ENCODE data around the gene RGS3. TPM values are rescaled to one million over a fixed set of nuclear protein-coding genes. Genes with fewer than 3 reads are reported as not detected.
A peak's percentile ranks its signal among the peaks of the same experiment; 100 is the strongest.

Gene RGS3
- total RNA-seq, 1 donor from 2014 or later, result 15.0 TPM

GRCh38 chr9:113508111-113508749 lies 44.7 kb downstream of the RGS3 start:
- no peak for DNase-seq
- intact Hi-C loops (cut with micrococcal nuclease), result no loop called here
- Mint-ChIP-seq H3K4me1 (peaks cover 12% of the 10 kb centered on the region), H3K27me3 (no peaks in the 10 kb centered on the region), H3K4me3 (no peak overlapping the region), H3K36me3 (ENCODE audit: low read depth) (no peaks in the 10 kb centered on the region), H3K27ac (no peak overlapping the region), H3K9me3 (no peaks in the 10 kb centered on the region)
- no peak for ATAC-seq (ENCODE audit: low read depth)
- ChIA-PET POLR2A (interaction anchor here (0.5 kb wide), 1 partner anchor 15 kb away, joined by 3 read pairs; no protein-coding TSS in a partner anchor), CTCF (interaction anchor here (1.0 kb wide), 1 partner anchor 74 kb away, joined by 3 read pairs; no protein-coding TSS in a partner anchor)
- TF ChIP-seq, protein P1, sequence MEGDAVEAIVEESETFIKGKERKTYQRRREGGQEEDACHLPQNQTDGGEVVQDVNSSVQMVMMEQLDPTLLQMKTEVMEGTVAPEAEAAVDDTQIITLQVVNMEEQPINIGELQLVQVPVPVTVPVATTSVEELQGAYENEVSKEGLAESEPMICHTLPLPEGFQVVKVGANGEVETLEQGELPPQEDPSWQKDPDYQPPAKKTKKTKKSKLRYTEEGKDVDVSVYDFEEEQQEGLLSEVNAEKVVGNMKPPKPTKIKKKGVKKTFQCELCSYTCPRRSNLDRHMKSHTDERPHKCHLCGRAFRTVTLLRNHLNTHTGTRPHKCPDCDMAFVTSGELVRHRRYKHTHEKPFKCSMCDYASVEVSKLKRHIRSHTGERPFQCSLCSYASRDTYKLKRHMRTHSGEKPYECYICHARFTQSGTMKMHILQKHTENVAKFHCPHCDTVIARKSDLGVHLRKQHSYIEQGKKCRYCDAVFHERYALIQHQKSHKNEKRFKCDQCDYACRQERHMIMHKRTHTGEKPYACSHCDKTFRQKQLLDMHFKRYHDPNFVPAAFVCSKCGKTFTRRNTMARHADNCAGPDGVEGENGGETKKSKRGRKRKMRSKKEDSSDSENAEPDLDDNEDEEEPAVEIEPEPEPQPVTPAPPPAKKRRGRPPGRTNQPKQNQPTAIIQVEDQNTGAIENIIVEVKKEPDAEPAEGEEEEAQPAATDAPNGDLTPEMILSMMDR (IDR thresholded peaks at IDR 0.05), result no peak

- DNase-seq (no peak), ATAC-seq (ENCODE audit: low read depth) (no peak)
- Mint-ChIP-seq H3K4me3 (no peak overlapping the region), H3K4me1 (peaks cover 12% of the 10 kb centered on the region), H3K9me3 (no peaks in the 10 kb centered on the region), H3K36me3 (ENCODE audit: low read depth) (no peaks in the 10 kb centered on the region), H3K27me3 (no peaks in the 10 kb centered on the region), H3K27ac (no peak overlapping the region)
- ChIA-PET CTCF (no interaction called here), POLR2A (no interaction called here)
- intact Hi-C loops (cut with micrococcal nuclease), result no loop called here
- TF ChIP-seq, protein P1 (IDR thresholded peaks at IDR 0.05), result no peak
These were observed 45.9 kb downstream of the RGS3 start for GRCh38 chr9:113509463-113509862.

- peaks cover 12% of the 10 kb centered on the region for H3K4me1 Mint-ChIP-seq
- ChIA-PET CTCF (no interaction called here), POLR2A (interaction anchor here (0.6 kb wide), 1 partner anchor 16 kb away, joined by 3 read pairs; no protein-coding TSS in a partner anchor)
- no peak overlapping the region for H3K27ac Mint-ChIP-seq
- no peaks in the 10 kb centered on the region for H3K27me3 Mint-ChIP-seq
- no peaks in the 10 kb centered on the region for H3K36me3 Mint-ChIP-seq (ENCODE audit: low read depth)
- no peaks in the 10 kb centered on the region for H3K9me3 Mint-ChIP-seq
- DNase-seq (no peak), ATAC-seq (ENCODE audit: low read depth) (no peak)
- TF ChIP-seq, protein P1 (IDR thresholded peaks at IDR 0.05), result no peak
- H3K4me3 Mint-ChIP-seq, result no peak overlapping the region
- intact Hi-C loops (cut with micrococcal nuclease), result no loop called here
These were observed 47.6 kb downstream of the RGS3 start for GRCh38 chr9:113511047-113511521.

DNA sequence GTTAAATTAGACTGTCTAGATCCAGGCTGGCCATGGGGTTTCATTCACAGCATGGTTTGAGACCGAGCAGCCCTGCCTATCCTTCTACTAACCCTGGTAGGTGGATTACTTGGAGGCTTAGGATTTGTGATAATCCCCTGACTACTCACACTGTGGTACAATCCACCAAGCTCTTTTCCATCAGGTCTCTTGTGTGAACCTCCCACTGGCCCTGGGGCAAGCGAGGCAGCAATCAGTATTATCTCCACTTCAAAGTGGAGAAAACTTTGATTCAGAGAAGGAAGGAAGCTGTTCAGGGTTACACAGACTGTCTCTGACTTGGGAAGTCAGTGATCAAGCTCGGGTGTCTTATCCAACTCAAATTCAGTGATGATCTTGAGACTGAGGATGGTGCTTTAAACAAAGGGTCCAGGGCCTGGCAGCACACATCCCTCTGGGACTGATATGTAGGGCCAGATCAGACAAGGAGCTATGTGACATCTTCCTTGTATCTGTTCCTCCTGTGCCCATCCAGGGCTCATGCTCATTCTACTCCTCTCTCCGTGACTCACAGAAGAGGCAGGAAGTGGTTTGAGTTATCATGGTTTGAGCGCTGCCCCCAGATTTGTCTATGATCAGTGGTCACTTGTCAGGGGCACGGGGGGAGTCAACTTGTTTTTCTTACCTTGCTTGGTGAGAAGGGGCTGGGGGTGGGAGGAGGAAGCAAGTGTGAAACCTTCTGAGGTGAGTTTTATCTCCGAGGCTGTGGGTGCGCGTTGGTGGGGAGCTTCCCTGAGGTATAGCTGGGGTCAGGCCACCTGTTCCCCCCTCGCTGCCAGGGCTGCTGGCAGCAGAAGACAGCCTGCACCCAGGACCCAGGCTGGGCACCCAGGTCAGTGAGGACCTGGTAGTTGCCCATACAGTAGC lies 48.6 kb downstream of the RGS3 start:
- POLR2A ChIA-PET, result interaction anchor here (0.9 kb wide), 1 partner anchor 67 kb away, joined by 5 read pairs; no protein-coding TSS in a partner anchor
- CTCF ChIA-PET, result interaction anchor here (1.3 kb wide), 1 partner anchor 70 kb away, joined by 3 read pairs; no protein-coding TSS in a partner anchor
- H3K27ac Mint-ChIP-seq, result no peak overlapping the region

More for the DNA sequence above, 48.6 kb downstream of the RGS3 start:
- TF ChIP-seq, protein P1 (IDR thresholded peaks at IDR 0.05), result no peak
- Mint-ChIP-seq H3K27me3 (no peaks in the 10 kb centered on the region), H3K36me3 (ENCODE audit: low read depth) (no peaks in the 10 kb centered on the region), H3K9me3 (no peaks in the 10 kb centered on the region), H3K4me1 (peaks cover 18% of the 10 kb centered on the region), H3K4me3 (peak overlapping the region; percentile 3)
- intact Hi-C loops (cut with micrococcal nuclease), result no loop called here
- DNase-seq (no peak), ATAC-seq (ENCODE audit: low read depth) (peak; percentile 37)

Measured in activated B cell treated with CpG ODN at 0.5 μM for 24 hours (primary cell).